ENCODE measurements around the gene CTNNA1. TPM values are rescaled to one million over a fixed set of nuclear protein-coding genes. Genes with fewer than 3 reads are reported as not detected.

CTNNA1 gene
- polyA plus RNA-seq, 3 donors: 56.6 to 84.5 (median 66.2) TPM

DNA sequence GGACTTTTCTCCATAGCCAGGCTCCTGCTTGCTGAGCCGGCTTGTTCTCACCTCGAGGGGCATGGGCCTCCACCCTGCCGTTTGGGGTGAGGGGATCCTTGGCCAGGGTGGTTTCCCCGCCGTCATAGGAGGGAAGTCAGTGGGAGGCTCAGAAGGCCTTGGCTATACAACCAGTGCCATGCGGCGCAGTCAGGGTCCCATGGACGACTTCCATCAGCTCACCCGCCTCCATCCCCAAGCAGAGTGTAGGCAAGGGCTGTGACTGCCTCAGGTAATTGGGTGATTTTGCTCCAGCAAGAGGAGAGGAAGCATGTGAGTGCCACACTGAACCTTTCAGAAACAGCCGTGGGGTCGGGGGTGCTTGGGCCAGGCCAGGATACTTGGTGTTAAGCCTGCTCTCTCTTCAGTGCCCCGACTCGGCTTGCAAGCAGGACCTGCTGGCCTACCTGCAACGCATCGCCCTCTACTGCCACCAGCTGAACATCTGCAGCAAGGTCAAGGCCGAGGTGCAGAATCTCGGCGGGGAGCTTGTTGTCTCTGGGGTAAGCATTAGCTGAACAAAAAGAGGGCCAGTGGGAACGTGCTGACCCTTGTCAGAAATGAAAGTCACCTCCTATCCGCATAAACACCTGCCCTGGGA is 179.1 kb downstream of the CTNNA1 start:
- H3K27ac Mint-ChIP-seq: peak overlapping the region in 1 of 7 donors; percentile 18
- H3K4me1 Mint-ChIP-seq: no peaks in the 10 kb centered on the region
- Histone ChIP-seq H3K4me3 (replicated peaks in 1 of 3; ENCODE audit: low read depth in 2 of 3, low read length in 3 of 3) (no peak overlapping the region), H3K27me3 (ENCODE audit: control insufficient read depth in 2 of 2, insufficient read depth in 2 of 2, low read length in 2 of 2) (no peaks in the 10 kb centered on the region), H3K27ac (ENCODE audit: low read depth in 1 of 2, low read length in 2 of 2) (no peak overlapping the region), H3K9ac (ENCODE audit: insufficient read depth, low read length, poor library complexity, severe bottlenecking) (no peak overlapping the region), H2AFZ (ENCODE audit: insufficient read depth, low read depth, low read length, poor library complexity, severe bottlenecking) (no peak overlapping the region), H4K20me1 (ENCODE audit: insufficient read depth, low read length) (peaks cover 8% of the 10 kb centered on the region), H3K9me3 (replicated peaks in 1 of 2; ENCODE audit: control insufficient read depth in 1 of 2, insufficient read depth in 1 of 2, low read length in 2 of 2) (no peaks in the 10 kb centered on the region), H3K79me2 (ENCODE audit: insufficient read depth, low read length) (no peaks in the 10 kb centered on the region), H3K4me1 (ENCODE audit: control insufficient read depth in 1 of 2, insufficient read depth in 2 of 2, low read length in 2 of 2) (no peaks in the 10 kb centered on the region), H3K4me2 (replicated peaks; ENCODE audit: extremely low read depth, low read length, poor library complexity, severe bottlenecking) (no peak overlapping the region), H3K36me3 (replicated peaks in 1 of 2; ENCODE audit: control insufficient read depth in 1 of 2, insufficient read depth in 2 of 2, low read length in 2 of 2) (peaks cover 79 to 94% of the 10 kb centered on the region in 2 donors)
- TF ChIP-seq, protein P1, sequence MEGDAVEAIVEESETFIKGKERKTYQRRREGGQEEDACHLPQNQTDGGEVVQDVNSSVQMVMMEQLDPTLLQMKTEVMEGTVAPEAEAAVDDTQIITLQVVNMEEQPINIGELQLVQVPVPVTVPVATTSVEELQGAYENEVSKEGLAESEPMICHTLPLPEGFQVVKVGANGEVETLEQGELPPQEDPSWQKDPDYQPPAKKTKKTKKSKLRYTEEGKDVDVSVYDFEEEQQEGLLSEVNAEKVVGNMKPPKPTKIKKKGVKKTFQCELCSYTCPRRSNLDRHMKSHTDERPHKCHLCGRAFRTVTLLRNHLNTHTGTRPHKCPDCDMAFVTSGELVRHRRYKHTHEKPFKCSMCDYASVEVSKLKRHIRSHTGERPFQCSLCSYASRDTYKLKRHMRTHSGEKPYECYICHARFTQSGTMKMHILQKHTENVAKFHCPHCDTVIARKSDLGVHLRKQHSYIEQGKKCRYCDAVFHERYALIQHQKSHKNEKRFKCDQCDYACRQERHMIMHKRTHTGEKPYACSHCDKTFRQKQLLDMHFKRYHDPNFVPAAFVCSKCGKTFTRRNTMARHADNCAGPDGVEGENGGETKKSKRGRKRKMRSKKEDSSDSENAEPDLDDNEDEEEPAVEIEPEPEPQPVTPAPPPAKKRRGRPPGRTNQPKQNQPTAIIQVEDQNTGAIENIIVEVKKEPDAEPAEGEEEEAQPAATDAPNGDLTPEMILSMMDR (IDR thresholded peaks at IDR 0.05): no peak
- H3K36me3 Mint-ChIP-seq: peaks cover 82 to 88% of the 10 kb centered on the region in 2 donors
- peaks cover 0 to 4% (median 3%) of the 10 kb centered on the region in 3 donors for H3K27me3 Mint-ChIP-seq (ENCODE audit: low read depth in 3 of 3)
- intact Hi-C loops (cut with micrococcal nuclease): no loop called here
- 95% methylated on average over 15 of the region's 20 CpGs for WGBS (ENCODE audit: insufficient coverage)
- DNase-seq: no peak
- H3K9me3 Mint-ChIP-seq: no peaks in the 10 kb centered on the region
- H3K4me3 Mint-ChIP-seq: no peak overlapping the region

DNA sequence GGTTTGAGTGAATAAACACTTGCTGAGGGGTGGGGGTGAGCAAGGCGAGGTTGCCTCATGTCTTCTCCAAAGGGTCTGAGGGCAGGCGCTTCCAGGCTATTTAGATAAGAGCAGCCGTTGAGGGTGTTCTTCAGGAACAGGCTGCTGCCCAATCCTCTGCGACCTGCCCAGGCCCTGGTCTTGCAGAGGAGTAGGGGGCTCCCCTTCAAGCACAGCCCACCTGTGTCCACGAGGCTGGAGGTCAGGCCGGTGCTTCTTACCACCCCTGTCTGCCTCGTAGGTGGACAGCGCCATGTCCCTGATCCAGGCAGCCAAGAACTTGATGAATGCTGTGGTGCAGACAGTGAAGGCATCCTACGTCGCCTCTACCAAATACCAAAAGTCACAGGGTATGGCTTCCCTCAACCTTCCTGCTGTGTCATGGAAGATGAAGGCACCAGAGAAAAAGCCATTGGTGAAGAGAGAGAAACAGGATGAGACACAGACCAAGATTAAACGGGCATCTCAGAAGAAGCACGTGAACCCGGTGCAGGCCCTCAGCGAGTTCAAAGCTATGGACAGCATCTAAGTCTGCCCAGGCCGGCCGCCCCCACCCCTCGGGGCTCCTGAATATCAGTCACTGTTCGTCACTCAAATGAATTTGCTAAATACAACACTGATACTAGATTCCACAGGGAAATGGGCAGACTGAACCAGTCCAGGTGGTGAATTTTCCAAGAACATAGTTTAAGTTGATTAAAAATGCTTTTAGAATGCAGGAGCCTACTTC is 180.5 kb downstream of the CTNNA1 start:
- no peaks in the 10 kb centered on the region for H3K79me2 ChIP-seq (ENCODE audit: insufficient read depth, low read length)
- H3K9me3 Mint-ChIP-seq: no peaks in the 10 kb centered on the region
- no peak overlapping the region for H3K4me2 ChIP-seq (replicated peaks; ENCODE audit: extremely low read depth, low read length, poor library complexity, severe bottlenecking)
- no peak for DNase-seq
- no peak overlapping the region for H3K4me3 ChIP-seq (replicated peaks in 1 of 3; ENCODE audit: low read depth in 2 of 3, low read length in 3 of 3)
- peaks cover 67 to 80% of the 10 kb centered on the region in 2 donors for H3K36me3 ChIP-seq (replicated peaks in 1 of 2; ENCODE audit: control insufficient read depth in 1 of 2, insufficient read depth in 2 of 2, low read length in 2 of 2)
- no peak overlapping the region for H3K27ac ChIP-seq (ENCODE audit: low read depth in 1 of 2, low read length in 2 of 2)
- no peaks in the 10 kb centered on the region for H3K4me1 ChIP-seq (ENCODE audit: control insufficient read depth in 1 of 2, insufficient read depth in 2 of 2, low read length in 2 of 2)
- no peak overlapping the region for H3K4me3 Mint-ChIP-seq
- no peaks in the 10 kb centered on the region for H3K27me3 ChIP-seq (ENCODE audit: control insufficient read depth in 2 of 2, insufficient read depth in 2 of 2, low read length in 2 of 2)
- no peak overlapping the region for H2AFZ ChIP-seq (ENCODE audit: insufficient read depth, low read depth, low read length, poor library complexity, severe bottlenecking)
- no peaks in the 10 kb centered on the region for H3K9me3 ChIP-seq (replicated peaks in 1 of 2; ENCODE audit: control insufficient read depth in 1 of 2, insufficient read depth in 1 of 2, low read length in 2 of 2)
- H3K36me3 Mint-ChIP-seq: peaks cover 73 to 78% of the 10 kb centered on the region in 2 donors
- H3K27me3 Mint-ChIP-seq (ENCODE audit: low read depth in 3 of 3): peaks cover 0 to 6% (median 3%) of the 10 kb centered on the region in 3 donors
- no peak overlapping the region for H3K27ac Mint-ChIP-seq
- H3K9ac ChIP-seq (ENCODE audit: insufficient read depth, low read length, poor library complexity, severe bottlenecking): no peak overlapping the region
- intact Hi-C loops (cut with micrococcal nuclease): no loop called here
- TF ChIP-seq, protein P1 (IDR thresholded peaks at IDR 0.05): no peak
- H4K20me1 ChIP-seq (ENCODE audit: insufficient read depth, low read length): no peaks in the 10 kb centered on the region
- 94% methylated on average over 10 of the region's 18 CpGs for WGBS (ENCODE audit: insufficient coverage)
- H3K4me1 Mint-ChIP-seq: no peaks in the 10 kb centered on the region

All from CD14-positive monocyte (primary cell).